ENCODE data around the gene IL13.

The IL13 gene

DNA sequence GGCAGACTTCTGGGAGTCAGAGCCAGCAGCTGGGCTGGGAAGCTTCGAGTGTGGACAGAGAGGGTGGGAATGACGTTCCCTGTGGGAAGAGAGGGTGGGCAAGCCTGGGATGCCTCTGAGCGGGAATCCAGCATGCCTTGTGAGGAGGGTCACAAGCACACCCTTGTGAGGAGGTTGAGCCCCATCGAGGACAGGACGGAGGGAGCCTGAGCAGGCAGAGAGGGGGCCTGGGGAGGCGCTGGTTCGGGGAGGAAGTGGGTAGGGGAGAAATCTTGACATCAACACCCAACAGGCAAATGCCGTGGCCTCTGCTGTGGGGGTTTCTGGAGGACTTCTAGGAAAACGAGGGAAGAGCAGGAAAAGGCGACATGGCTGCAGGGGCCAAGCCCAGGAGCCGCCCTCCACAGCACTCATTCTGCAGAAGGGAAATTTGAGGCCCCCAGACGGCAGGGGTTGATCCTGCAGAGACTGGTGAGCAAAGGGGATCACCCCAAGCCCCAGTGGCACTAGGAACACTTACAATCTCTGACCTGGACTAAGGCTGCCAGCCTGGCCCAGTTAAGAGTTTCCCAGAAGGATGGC is 1.1 kb upstream of the IL13 start:
- peak; percentile 59 for DNase-seq

DNA sequence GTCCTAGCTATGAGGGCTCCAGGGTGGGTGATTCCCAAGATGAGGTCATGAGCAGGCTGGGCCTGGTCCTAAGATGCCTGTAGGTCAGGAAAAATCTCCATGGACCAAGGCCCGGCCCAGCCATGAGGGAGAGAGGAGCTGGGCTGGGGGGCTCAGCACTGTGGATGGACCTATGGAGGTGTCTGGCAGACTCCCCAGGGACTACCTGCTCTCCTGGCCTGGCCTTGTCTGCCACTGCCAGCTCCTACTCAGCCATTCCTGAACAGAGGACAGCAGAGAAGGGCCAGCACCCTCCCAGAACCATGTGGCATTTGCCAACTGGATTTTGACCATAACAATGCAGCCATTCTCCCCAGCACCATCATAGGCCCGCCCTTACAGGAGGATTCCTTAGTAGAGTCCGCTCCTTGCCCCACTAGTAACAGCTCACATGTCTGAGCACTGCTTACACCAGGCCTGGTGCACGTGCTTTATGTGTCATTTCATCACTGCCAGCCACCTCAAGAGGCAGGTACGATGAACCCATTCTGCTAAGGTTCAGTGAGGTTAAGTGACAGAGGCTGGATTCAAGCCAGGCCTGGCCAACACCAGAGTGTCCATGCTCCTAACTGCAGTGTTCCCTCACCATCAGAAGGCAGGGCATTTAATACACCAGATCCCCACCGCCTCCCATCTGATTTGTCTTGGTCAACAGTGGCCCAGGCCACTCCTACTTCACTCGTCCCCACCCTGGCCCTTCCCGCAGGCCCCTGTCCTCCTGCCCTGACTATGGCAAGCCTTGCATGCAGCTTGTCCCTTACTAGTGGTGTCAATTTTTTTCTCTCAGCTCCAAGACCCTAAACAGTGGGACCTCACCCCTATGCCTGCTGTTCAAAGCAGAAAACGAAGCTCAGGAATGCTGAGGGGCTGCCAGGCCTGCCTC is 669 bp downstream of the IL13 start:
- peak; percentile 54 for DNase-seq

DNA sequence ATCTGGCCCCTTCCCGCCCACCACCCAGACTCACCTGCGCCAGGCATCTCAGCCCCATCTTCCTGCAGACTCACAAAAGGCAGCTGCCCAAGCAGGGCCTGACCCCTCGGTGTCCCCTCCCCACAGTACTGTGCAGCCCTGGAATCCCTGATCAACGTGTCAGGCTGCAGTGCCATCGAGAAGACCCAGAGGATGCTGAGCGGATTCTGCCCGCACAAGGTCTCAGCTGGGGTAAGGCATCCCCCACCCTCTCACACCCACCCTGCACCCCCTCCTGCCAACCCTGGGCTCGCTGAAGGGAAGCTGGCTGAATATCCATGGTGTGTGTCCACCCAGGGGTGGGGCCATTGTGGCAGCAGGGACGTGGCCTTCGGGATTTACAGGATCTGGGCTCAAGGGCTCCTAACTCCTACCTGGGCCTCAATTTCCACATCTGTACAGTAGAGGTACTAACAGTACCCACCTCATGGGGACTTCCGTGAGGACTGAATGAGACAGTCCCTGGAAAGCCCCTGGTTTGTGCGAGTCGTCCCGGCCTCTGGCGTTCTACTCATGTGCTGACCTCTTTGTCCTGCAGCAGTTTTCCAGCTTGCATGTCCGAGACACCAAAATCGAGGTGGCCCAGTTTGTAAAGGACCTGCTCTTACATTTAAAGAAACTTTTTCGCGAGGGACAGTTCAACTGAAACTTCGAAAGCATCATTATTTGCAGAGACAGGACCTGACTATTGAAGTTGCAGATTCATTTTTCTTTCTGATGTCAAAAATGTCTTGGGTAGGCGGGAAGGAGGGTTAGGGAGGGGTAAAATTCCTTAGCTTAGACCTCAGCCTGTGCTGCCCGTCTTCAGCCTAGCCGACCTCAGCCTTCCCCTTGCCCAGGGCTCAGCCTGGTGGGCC is 1.9 kb downstream of the IL13 start:
- no peak for DNase-seq

DNA sequence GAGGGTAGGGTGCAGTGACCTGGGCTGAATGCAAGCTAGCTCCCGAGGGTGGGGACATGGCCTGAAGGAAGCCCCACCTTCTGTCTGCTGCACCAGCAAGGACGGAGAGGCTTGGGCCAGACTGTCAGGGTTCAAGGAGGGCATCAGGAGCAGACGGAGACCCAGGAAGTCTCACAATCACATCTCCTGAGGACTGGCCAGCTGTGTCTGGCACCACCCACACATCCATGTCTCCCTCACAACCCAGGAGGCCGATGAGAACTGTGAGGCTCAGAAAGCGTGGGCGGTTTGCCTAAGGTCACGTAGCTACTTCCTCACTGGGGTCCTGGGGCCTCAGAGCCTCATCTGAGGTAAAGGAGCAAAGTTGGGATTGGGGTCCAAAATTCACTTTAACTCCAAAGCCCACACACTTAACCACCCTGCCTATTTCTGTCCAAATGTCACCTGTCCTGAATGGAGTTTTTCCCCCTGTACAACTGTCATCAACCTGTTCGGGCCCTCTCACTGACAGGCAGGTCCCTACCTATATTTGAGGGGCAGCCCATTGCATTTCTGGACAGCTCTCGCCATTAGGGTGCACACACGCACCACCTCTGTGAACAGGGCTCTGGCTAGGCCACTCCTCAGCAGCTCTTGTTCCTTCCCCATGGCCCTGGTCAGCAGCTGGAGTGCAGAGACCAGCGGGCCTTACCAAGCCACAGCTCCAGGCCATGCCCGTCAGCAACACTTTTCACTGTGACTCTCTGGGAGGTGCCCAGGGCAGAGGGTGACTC is 3.4 kb downstream of the IL13 start:
- peak; percentile 54 for DNase-seq

DNA sequence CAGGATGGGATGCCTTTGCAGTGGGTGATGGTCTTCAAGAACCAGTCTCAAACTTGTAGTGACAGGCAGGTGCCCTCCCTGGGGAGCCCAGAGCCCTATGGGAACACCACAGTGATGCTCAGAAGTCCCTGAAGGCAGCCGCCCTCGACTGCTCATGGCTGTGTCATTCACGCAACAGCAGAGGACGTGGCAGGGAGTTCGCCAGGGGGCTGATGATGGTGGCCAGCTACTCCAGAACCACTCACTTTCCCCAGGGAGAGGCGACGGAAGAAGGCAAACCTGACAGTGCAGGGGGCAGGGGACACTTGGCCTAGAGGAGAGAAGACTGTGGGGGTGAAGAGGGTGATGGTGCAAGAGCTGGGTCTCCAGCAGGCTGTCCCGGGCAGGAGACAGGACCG is 4.0 kb downstream of the IL13 start:
- DNase-seq = no peak

DNA sequence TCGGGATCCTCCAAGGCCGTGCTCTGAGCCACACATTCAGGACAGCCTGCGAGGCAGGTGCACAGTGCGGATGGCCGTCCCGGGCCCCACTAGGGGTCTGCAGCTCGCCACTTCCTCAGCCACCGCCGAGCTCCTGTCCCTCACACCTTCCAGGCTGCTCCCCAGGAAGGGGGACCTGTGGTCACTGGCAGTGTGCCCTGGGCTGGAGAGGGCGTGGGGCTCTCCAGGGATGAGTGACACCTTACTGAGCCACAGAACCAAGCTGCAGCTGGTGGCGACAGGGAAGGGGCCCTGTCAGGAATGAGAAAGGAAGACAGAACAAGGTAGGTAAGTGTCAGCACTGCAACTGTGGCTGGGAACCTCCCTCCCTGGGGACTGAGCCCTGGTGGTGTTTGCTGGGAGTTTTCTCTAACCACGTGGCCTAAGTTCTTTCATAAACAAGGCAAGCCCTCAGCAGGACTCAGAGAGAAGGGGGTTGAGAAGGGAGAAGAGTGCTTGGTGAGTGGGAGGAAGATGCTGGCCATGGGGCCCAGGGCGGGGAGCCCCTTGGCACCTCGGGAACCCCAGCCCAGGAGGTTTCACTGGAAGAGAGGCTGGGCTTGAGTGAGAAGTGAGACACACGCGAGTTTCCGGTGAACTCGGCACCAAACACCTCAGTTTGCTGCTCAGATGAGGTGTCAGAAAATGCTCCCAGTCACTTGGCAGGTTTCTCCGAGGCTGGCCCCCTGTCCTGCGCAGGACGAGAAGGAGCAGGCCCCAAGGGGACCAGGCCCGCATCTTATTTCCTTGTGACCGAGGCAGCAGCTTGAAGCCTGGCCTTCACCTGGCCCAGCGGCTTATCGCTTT is 5.2 kb downstream of the IL13 start:
- peak; percentile 70 for DNase-seq

DNA sequence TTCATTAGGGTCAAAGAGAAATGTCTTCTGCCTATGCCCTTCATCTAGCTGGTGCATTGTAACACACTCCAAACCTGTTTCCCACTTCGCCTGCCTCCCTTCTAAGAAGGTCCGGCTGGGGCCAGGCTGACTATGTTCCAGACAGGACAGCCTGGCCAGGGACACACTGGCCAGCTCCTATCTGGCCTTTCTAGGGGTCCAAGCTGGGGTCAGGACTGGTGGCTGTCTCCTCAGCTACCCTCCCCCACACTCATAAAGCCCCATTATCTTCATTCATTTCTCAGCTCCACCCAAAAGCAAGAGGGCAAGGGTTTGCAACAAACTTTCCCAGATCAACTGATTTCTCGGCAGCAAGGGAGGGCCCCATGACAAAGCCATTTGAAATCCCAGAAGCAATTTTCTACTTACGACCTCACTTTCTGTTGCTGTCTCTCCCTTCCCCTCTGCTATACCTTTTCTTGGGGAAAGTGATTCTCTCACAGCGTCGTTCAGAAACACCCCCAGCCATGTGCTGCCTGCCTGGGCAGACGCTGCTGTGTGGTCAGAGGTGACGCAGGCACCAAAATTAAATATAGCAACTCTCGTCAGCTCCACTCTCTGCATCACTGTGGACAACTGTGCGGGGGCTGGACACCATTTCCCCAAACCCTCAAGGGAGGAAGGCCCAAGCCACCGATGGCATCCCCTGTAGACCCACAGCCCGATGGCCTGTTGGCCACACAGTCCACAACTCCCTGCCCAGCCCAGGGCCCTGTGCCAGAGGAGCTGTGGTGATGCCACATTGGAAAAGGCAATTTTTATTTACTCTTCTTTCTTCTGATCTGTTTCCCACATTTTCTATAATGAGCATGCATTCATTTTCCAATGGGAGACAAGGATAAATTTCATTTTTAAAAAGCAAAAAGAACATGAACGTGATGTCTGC is 6.1 kb downstream of the IL13 start:
- no peak for DNase-seq

DNA sequence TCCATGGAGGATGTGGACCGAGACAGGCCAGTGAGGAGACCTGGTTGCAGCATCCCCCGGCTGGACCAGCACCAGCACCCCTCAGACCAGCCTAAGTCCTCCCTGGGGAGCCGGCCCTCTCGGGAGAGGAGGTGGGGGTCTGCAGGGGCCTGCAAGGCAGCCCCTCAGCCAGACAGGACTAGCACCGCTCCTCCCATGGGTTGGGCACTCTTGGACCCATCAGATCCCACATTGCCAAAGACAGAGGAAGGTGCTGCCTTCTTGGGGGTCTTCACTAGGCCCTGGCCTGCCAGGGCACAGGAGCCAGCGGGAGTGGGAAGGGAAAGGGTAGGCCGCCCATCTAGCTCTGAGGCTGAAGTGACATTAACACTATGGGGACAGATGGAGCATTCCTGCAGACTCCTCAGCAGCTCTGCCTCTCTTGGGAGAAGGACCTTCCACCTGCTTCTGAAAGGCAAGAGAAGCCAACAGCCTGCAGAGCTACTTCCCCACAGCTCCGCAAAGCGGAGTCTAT is 6.8 kb downstream of the IL13 start:
- no peak for DNase-seq

DNA sequence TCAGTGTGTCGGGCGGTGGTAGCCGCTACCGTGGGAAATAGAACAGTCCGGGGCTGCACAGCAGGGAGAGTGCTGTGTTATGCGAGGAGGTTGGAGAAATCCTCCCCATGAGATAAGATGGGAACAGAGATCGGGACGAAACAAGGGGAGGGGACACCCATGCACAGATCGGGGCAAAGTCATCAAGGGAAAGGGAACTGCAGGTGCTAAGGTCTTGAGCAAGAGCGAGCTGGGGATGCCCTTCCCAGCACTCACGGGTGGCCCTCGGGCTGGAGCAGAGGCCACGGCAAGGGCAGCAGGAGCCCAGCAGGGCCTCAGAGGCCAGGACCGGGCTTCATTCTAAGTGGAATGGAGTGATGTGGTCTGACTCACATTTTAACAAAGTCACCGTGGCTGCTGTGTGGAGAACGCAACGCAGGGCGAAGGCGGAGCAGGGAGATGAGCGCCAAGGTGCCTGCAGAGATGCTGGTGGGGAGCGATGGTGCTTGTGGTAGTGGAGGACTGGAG is 7.7 kb downstream of the IL13 start:
- DNase-seq = no peak

DNA sequence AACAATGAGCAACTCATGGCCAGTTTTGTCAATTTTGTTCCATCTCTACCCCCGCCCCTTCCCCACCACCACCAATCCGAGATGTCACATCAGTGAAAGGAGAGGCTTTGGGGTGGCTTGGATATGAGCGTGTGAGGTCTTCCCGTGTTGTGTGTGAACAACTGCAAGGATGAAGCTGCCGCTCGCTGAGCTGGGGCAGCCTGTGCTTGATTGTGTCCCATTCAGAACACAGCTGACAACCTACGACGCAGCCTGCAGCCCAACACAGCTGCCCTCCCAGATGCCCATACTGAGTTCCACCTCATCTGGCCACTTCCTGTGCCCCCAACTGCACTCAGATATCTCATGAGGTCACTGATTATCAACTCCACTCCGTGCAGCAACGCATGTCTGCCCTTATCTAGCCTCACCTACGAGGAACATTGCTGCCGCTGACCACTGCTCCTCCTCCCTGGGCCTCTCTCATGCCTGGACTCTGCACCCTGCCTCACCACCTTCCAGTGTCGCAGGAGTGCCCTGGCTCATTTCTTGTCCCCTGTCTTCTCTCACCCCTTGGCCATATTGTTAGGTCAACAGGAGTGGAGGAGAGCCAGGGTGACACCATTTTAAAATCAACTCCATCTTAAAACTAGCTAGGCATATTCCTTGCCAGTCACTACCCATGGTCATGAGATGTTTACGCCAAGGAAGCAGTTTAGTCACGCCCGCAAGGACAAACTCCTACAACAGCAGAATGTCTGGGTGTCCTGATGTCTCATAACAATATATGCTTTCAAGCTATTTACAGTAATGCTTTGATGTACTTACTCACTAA is 8.5 kb downstream of the IL13 start:
- DNase-seq = no peak

DNA sequence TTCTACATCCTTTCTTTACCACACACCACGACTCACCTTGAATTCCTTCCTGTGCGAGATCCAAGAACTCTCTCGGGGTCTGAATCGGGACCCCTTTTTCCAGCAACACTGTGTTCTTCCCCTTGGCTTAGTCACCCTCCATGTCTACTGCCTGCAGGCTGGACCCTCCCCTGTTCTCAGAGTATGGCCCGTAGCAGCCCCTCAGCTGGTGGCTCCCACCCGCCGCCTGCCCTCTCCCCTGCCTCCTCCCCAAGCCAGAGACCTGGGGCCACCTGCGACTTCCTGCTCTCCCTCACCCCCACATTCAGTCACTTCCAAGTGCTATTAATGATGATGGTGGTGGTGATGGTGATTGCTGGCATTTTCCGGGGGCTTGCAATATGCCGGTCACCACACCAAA is 9.3 kb downstream of the IL13 start:
- DNase-seq = no peak

DNA sequence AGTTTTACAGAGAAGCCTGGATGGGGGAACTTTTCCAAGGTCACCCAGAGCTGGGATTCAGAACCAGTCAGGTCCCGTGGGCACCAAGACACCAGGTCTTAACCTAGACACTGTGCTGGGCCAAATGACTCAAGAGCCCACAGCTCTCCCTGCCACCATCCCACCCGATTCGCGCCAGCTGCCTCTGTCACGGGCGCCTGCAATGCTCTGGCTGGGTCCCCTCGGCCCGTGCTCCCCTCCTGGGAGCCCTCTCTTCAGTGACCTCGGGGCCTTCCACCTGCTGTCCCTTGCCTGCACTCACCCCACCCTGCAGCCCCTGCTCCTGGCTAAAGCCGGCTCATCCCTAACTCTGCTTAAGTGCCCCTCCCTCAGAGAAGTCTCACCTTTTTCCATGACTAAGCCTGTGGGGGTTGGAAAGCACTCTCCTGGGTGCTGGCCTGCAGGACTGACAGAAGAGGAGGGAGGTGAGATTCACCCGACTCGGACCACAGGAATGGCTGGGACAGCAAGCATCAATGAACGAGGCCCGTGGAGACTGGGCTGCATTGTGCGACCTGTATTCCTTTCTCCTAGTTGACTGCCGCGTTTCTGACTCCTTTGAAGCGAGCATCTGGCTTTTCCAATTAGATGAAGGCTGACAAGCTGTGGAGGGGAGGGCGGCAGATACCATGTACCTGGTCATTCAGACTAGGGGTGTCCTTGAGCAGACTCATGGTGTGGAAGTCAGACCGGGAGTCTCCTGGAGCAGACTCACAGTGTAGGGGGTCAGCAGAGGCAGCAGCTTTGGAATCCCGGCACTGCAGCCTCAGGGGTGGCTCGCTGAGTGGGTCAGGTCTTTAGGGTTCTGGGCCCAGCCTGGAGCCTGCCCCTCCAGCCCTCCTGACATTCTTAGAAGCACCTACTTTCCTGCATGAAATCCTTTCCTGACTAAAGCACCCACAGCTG is 10.1 kb downstream of the IL13 start:
- DNase-seq = peak; percentile 45

DNA sequence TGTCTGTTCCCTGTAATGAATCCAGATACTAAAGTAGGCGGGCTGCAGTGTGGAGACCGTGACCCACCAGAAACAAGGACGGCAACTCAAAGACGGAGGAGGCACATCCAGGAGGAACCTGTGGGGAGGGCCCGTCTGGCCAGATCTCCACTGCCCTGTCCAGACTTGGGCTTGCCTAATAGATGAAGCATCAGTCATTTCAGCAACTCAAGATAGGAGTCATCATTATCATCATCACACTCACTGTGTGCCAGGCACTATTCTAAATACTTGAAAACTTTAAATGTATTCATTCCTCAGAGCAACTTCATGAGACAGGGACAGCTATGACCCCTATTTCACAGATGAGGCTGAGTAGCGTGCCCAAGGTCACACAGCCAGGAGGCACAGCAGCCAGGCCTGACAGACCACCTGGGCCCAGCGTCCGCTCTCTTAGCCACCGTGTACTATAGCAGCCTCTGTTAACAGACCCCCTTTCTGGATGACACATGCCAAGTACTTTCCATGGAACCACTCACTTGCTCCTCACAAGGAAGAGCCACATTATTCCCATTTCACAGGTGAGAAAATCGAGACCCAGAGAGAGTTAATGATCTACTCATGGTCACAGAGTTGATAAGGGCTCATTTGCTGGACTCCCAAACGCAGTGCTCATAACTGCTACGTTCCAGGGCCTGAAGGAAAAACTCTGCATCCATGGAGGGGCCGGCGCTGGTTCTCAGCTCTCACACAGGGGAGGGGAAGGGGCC is 10.9 kb downstream of the IL13 start:
- peak; percentile 49 for DNase-seq

DNA sequence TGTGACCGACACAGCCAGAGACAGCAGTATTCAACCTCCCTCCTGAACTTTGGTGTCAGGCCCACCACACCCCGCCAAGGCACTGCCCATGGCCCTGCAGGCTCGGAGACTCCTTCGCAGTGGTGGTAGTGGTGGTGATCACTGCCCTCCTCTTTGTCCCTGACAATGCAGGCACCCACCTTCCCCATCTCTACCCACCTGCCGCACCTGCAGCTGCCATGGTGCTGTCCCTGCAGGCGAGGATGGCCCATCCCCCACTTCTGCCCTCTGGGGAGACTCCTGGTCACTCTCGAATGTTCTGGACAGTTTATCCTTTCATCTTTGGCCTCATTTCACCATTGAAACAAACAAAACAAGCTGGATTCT is 11.5 kb downstream of the IL13 start:
- DNase-seq = peak; percentile 44

DNA sequence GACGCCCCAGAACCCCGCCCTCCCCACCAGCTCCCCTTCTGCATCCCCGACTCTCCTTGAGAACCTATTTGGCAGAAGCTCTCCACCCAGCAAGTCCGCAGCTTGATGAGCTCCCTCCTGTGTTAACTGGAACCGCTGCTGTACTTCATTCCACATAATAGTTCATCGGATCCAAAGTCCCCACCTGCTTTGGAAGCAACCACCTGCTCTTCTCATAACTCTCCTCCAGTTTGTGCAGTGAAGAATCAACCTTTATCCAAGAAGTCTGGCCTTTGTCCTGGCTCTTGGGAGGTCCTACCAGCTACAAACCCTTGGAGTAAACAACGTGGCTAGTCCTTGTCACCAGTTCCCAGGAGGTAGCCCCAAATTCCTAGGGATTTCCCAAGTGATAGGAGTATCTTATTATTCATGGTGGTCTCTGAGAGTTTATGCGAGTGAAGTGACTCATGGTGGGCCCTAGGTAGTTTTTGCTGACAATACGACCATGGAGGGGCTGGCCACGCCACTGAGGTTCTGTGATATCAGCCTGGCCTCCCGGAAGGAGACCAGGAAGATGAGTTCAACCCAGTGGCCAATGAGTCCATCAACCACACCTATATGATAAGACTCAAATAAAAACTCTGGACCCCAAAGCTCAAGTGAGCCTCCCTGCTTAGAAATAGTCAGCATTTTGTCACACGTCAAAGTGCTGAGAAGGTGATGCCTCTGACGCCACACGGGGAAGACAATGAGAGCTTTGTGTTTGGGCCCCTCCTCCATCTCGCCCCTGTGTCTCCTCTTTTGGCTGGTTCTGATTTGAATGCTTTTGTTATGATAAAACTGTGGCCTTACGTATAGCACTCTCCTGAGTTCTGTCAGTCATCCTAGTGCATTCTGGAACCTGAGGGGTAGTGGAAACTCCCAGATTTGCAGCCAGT is 12.3 kb downstream of the IL13 start:
- peak; percentile 47 for DNase-seq

DNA sequence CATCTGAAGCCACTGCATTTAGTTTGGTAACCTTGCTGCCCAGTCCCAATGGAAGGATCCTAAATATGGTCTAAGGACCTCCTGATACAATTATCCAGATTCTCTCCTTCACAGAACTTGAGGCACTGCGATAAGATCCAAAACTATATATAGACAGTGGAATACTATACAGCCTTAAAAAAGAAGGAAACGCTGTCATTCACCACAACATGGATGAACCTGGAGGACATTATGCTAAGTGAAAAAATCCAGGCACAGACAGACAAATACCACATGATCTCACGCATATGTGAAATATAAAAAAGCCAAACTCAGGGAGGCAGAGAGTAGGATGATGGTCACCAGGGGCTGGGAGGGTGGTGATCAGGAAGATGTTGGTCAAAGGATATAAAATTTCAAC is 13.0 kb downstream of the IL13 start:
- no peak for DNase-seq

Measured in activated CD8-positive, alpha-beta memory T cell treated with anti-CD3 and anti-CD28 coated beads for 24 hours (primary cell).